Smooth muscle cell (in vitro differentiated cells): ENCODE data around the gene ZNF281. TPM values are rescaled to one million over a fixed set of nuclear protein-coding genes. Genes with fewer than 3 reads are reported as not detected.

Experiments
- DNase-seq: peaks from one replicate; lab custom pipeline; 2025; ENCODE audit not compliant: unreplicated experiment; lab: John Stamatoyannopoulos, UW
- H2AFZ ChIP-seq: fragments of 200-600 bp; sonication (generic); 2 replicates; pipeline ENCODE4 v1.6.0; 2016; ENCODE audit warnings: antibody characterized with exemption, low read depth, mild to moderate bottlenecking
- H3F3A ChIP-seq: fragments of 200-600 bp; sonication (generic); 2 replicates; pipeline ENCODE4 v1.6.0; 2017; ENCODE audit warnings: antibody characterized with exemption, low read depth
- H3K27ac ChIP-seq: fragments of 200-600 bp; sonication (generic); 2 replicates; pipeline ENCODE4 v1.5.1; 2016; ENCODE audit warnings: low read depth, mild to moderate bottlenecking
- H3K27me3 ChIP-seq: fragments of 200-600 bp; sonication (generic); 2 replicates; pipeline ENCODE4 v1.6.1; 2016; ENCODE audit warnings: low read depth, mild to moderate bottlenecking
- H3K36me3 ChIP-seq: fragments of 200-600 bp; sonication (generic); 2 replicates; pipeline ENCODE4 v1.5.1; 2016; ENCODE audit warnings: low read depth
- H3K4me1 ChIP-seq: fragments of 200-600 bp; sonication (generic); 2 replicates; pipeline ENCODE4 v1.5.1; 2016; ENCODE audit warnings: low read depth
- H3K4me2 ChIP-seq: fragments of 200-600 bp; sonication (generic); 2 replicates; pipeline ENCODE4 v1.6.0; 2016; ENCODE audit warnings: mild to moderate bottlenecking
- H3K4me3 ChIP-seq: fragments of 200-600 bp; sonication (generic); 2 replicates; pipeline ENCODE4 v1.5.1; 2016; ENCODE audit warnings: mild to moderate bottlenecking
- H3K79me2 ChIP-seq: fragments of 200-600 bp; sonication (generic); 2 replicates; pipeline ENCODE4 v1.6.0; 2016; ENCODE audit warnings: low read depth, mild to moderate bottlenecking
- H3K9ac ChIP-seq: fragments of 200-600 bp; sonication (generic); 2 replicates; pipeline ENCODE4 v1.6.0; 2016; ENCODE audit warnings: low read depth
- H3K9me3 ChIP-seq: fragments of 200-600 bp; sonication (generic); replicated peaks from 2 replicates; pipeline ENCODE4 v1.5.1; 2016; ENCODE audit warnings: low read depth
- H4K20me1 ChIP-seq: fragments of 200-600 bp; sonication (generic); 2 replicates; pipeline ENCODE4 v1.6.0; 2016; ENCODE audit warnings: low read depth
- CTCF ChIP-seq: fragments of 200-600 bp; sonication (generic); IDR thresholded peaks from 2 replicates; pipeline ENCODE4 v1.5.1; 2017; ENCODE audit warnings: borderline replicate concordance, mild to moderate bottlenecking, antibody characterized with exemption; ENCODE audit not compliant: insufficient read depth, poor library complexity, severe bottlenecking
- WGBS: methylation state at CpG from one replicate; pipeline ENCODE4 v1.1.7; 2016; ENCODE audit warnings: low lambda C conversion rate; 5-methylcytosine and 5-hydroxymethylcytosine counted together
- polyA plus RNA-seq: library from polyadenylated mRNA; unstranded; fragments of >200 nt; fragmentation: Nextera tagmentation; extraction: Ambion mirVana; gene quantifications from 2 replicates; pipeline ENCODE4 v1.2.1, GENCODE V29; 2016
- total RNA-seq: library from RNA; depleted of rRNA; stranded (reverse); fragments of >200 nt; gene quantifications from 2 replicates; pipeline ENCODE4 v1.2.3, GENCODE V29; 2014

Gene ZNF281
- total and polyA plus RNA-seq, 2 experiments from 2014 or later, result 34.4 to 59.4 TPM

GRCh38 chr1:200372095-200372884 lies 37.5 kb downstream of the ZNF281 start:
- peaks cover 57% of the 10 kb centered on the region for H3K4me1 ChIP-seq
- no peak overlapping the region for H2AFZ ChIP-seq
- peak overlapping the region; percentile 4 for H3K4me3 ChIP-seq
- H3K4me2 ChIP-seq, result peak overlapping the region; percentile 85
- no peaks in the 10 kb centered on the region for H3K79me2 ChIP-seq
- no peaks in the 10 kb centered on the region for H4K20me1 ChIP-seq
- H3K27me3 ChIP-seq, result no peaks in the 10 kb centered on the region
- TF ChIP-seq CTCF, result no peak
- no peak for DNase-seq
- no peaks in the 10 kb centered on the region for H3K36me3 ChIP-seq
- H3F3A ChIP-seq, result peaks cover 13% of the 10 kb centered on the region
- H3K9ac ChIP-seq, result peak overlapping the region; percentile 59
- 63% methylated on average over 3 of the region's 3 CpGs for WGBS
- peak overlapping the region; percentile 92 for H3K27ac ChIP-seq
- no peaks in the 10 kb centered on the region for H3K9me3 ChIP-seq

DNA sequence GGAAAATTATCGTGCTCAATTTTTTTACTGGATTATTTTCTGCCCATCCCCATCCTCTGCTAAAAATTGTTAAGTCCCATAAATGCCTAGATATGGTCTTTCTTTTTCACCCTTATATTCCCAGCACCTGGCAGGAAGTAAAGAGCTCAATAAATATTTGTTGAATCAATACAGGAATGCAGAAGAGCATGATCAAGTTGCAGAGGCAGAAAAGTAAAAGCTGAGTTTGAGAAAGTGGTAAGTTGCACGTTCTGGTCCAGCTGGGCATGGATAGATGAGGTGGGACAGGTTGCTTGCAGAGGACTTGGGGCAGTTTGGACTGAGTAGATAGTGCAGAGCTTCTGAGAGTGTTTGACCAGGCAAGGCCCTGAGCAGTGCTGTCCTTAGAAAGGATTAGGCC lies 40.1 kb downstream of the ZNF281 start:
- no peak for TF ChIP-seq CTCF
- Histone ChIP-seq H3K79me2 (no peaks in the 10 kb centered on the region), H3K9ac (no peak overlapping the region), H3K4me2 (peak overlapping the region; percentile 32), H3K27ac (peak overlapping the region; percentile 89), H3K9me3 (no peaks in the 10 kb centered on the region), H3K36me3 (no peaks in the 10 kb centered on the region), H3K4me3 (no peak overlapping the region), H3K27me3 (no peaks in the 10 kb centered on the region), H3K4me1 (peaks cover 57% of the 10 kb centered on the region), H2AFZ (no peak overlapping the region), H4K20me1 (no peaks in the 10 kb centered on the region), H3F3A (peaks cover 13% of the 10 kb centered on the region)
- DNase-seq, result no peak
- 92% methylated on average over 2 of the region's 2 CpGs for WGBS

DNA sequence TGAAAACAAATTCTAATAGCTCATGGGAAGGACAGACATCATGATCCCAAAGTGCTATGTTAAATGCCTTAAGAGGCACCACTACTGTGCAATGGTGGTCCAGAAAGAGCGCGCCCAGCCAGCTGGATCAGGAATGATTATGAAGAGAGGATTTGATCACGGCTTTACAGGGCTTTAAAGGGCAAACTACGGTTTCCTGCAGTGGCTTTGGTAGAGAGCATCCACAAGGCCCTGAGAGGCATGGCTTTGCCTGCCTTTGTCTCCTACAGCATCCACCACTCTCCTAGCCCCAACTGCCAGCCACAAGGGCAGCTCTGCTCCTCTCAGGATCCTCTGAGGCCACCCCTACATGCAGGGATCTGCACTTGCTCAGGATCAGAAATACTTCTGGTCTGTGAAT lies 40.7 kb downstream of the ZNF281 start:
- Histone ChIP-seq H3K79me2 (no peaks in the 10 kb centered on the region), H3K4me1 (peaks cover 57% of the 10 kb centered on the region), H3K27me3 (no peaks in the 10 kb centered on the region), H3K9ac (peak overlapping the region; percentile 49), H3K4me3 (no peak overlapping the region), H2AFZ (no peak overlapping the region), H3K4me2 (peak overlapping the region; percentile 32), H3K9me3 (no peaks in the 10 kb centered on the region), H3F3A (peaks cover 13% of the 10 kb centered on the region), H4K20me1 (no peaks in the 10 kb centered on the region), H3K36me3 (no peaks in the 10 kb centered on the region), H3K27ac (peak overlapping the region; percentile 89)
- no peak for TF ChIP-seq CTCF
- WGBS, result 50% methylated on average over 4 of the region's 4 CpGs
- DNase-seq, result no peak

- no peak for DNase-seq
- H3K27me3 ChIP-seq, result no peaks in the 10 kb centered on the region
- no peak for TF ChIP-seq CTCF
- peak overlapping the region; percentile 89 for H3K27ac ChIP-seq
- H3K4me1 ChIP-seq, result peaks cover 57% of the 10 kb centered on the region
- peaks cover 13% of the 10 kb centered on the region for H3F3A ChIP-seq
- WGBS, result 87% methylated on average over 6 of the region's 6 CpGs
- peak overlapping the region; percentile 32 for H3K4me2 ChIP-seq
- peak overlapping the region; percentile 49 for H3K9ac ChIP-seq
- no peaks in the 10 kb centered on the region for H3K79me2 ChIP-seq
- no peaks in the 10 kb centered on the region for H4K20me1 ChIP-seq
- H3K36me3 ChIP-seq, result no peaks in the 10 kb centered on the region
- H3K4me3 ChIP-seq, result no peak overlapping the region
- H3K9me3 ChIP-seq, result no peaks in the 10 kb centered on the region
- H2AFZ ChIP-seq, result no peak overlapping the region
These were observed 41.3 kb downstream of the ZNF281 start for GRCh38 chr1:200368556-200368955.
